Stomach (tissue), 9 donors: ENCODE measurements around the gene CADM2. TPM values are rescaled to one million over a fixed set of nuclear protein-coding genes. Genes with fewer than 3 reads are reported as not detected.
"Not testable (repeated sequence)": the region's sequence is repeated elsewhere in the genome, so short reads cannot be mapped to it uniquely, and the experiment has no call there.

Experiments
- DNase-seq, 2 donors: peaks; one replicate each; pipeline versions ENCODE4 v3.0.0 to v3.0.0-alpha.2; 2013 to 2019
- H3K27ac ChIP-seq, 5 donors: fragments of 200-600 bp in 4 of 5; sonication (generic) in 4 of 5; one replicate each; pipeline ENCODE4 v1.5.1; 2013 to 2019; ENCODE audit warnings: mild to moderate bottlenecking in 1 of 5, moderate library complexity in 1 of 5
- H3K27me3 ChIP-seq, 3 donors: fragments of 200-600 bp; sonication (generic); one replicate each; pipeline ENCODE4 v1.5.1; 2017 to 2019; ENCODE audit warnings: mixed run types in 1 of 3
- H3K36me3 ChIP-seq, 4 donors: fragments of 200-600 bp; sonication (generic); 1 replicate in 3 of 4; 2 replicates in 1 of 4; pipeline ENCODE4 v1.5.1; 2016 to 2019
- H3K4me1 ChIP-seq, 4 donors: fragments of 200-600 bp; sonication (generic); one replicate each; pipeline ENCODE4 v1.5.1; 2016 to 2019
- H3K4me3 ChIP-seq, 4 donors: fragments of 200-600 bp; sonication (generic) in 3 of 4; one replicate each; pipeline ENCODE4 v1.5.1; 2016 to 2019; ENCODE audit warnings: mild to moderate bottlenecking in 1 of 4
- H3K9me3 ChIP-seq, 4 donors: fragments of 200-600 bp; sonication (generic); one replicate each; pipeline ENCODE4 v1.5.1; 2016 to 2019
- EP300 ChIP-seq: sonication (generic); formaldehyde crosslinking; IDR thresholded peaks from one replicate; pipeline ENCODE4 v1.6.1; 2017; ENCODE audit warnings: antibody characterized with exemption
- POLR2A ChIP-seq, 4 donors: fragments of 450-650 bp; IDR thresholded peaks; one replicate each; pipeline ENCODE4 v1.6.1; 2016; ENCODE audit warnings: antibody characterized with exemption in 4 of 4, control low read depth in 2 of 4, mild to moderate bottlenecking in 1 of 4, moderate library complexity in 1 of 4
- POLR2AphosphoS5 ChIP-seq, 3 donors: sonication (generic); formaldehyde crosslinking; IDR thresholded peaks; one replicate each; pipeline ENCODE4 v1.6.1; 2016; ENCODE audit warnings: antibody characterized with exemption in 3 of 3
- WGBS, 5 donors: extraction: QIAGEN DNeasy Blood & Tissue Kit in 3 of 5; methylation state at CpG; one replicate each; pipeline versions ENCODE4 v1.1.5 to v1.1.7; 2013 to 2018; 5-methylcytosine and 5-hydroxymethylcytosine counted together
- intact Hi-C: fragments of 100-400 bp; cut with DNase I; formaldehyde crosslinking; loops from one replicate; pipeline ENCODE4 v1.15.1; 2023; ENCODE audit warnings: low total_unique reads
- polyA plus RNA-seq, 3 donors: library from polyadenylated mRNA; stranded (reverse); fragments of 200-250 nt; gene quantifications; one replicate each; pipeline ENCODE4 v1.2.3, GENCODE V29; 2013
- total RNA-seq, 5 donors: library from RNA; depleted of rRNA; stranded (reverse); fragments of >200 nt; gene quantifications; one replicate each; pipeline versions ENCODE4 v1.1.0 to v1.2.3, GENCODE V29; 2014 to 2016
- TF ChIP-seq, protein P1 (sequence below), 7 experiments: fragments of 450-650 bp in 4 of 7; fragments of 200-600 bp in 3 of 7; sonication (generic) in 3 of 7; IDR thresholded peaks; one replicate each; pipeline ENCODE4 v1.5.1; 2016 to 2019; ENCODE audit warnings: antibody characterized with exemption in 7 of 7, control low read depth in 2 of 7, mild to moderate bottlenecking in 1 of 7
- donor health status: healthy with polysubstance abuse.
- donor health status: Bipolar disorder and iron deficiency.
- donor health status: healthy.

Gene CADM2
- total and polyA plus RNA-seq, 8 donors = 0.29 to 8.1 (median 2.0) TPM; not detected in 1

DNA sequence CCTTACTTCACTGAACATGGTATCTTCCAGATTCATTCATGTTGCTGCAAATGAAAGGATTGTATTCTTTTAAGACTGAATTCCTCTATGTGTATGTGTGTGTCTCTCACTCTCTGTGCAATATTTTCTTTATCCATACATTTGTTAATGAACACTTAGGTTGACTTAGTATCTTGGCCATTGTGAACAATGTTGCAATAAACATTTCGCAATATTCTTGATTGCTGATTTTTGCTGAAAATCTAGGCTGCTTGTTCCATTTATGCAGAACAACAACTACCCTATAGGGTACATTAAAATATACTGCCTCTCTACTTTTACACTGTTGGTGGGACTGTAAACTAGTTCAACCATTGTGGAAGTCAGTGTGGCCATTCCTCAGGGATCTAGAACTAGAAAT, 732.4 kb downstream of the CADM2 start:
- no peak for DNase-seq
- H3K4me1 ChIP-seq = no peaks in the 10 kb centered on the region
- 94 to 100% (median 97%) methylated on average over 1 of the region's 1 CpG for WGBS, 5 donors
- no peaks in the 10 kb centered on the region for H3K9me3 ChIP-seq
- no peaks in the 10 kb centered on the region for H3K27me3 ChIP-seq
- H3K27ac ChIP-seq = no peak overlapping the region
- no peak overlapping the region for H3K4me3 ChIP-seq
- no peak for TF ChIP-seq POLR2A (IDR thresholded peaks at IDR 0.05)
- no peak for TF ChIP-seq EP300
- no peak for TF ChIP-seq POLR2AphosphoS5 (IDR thresholded peaks at IDR 0.05)
- TF ChIP-seq, protein P1, sequence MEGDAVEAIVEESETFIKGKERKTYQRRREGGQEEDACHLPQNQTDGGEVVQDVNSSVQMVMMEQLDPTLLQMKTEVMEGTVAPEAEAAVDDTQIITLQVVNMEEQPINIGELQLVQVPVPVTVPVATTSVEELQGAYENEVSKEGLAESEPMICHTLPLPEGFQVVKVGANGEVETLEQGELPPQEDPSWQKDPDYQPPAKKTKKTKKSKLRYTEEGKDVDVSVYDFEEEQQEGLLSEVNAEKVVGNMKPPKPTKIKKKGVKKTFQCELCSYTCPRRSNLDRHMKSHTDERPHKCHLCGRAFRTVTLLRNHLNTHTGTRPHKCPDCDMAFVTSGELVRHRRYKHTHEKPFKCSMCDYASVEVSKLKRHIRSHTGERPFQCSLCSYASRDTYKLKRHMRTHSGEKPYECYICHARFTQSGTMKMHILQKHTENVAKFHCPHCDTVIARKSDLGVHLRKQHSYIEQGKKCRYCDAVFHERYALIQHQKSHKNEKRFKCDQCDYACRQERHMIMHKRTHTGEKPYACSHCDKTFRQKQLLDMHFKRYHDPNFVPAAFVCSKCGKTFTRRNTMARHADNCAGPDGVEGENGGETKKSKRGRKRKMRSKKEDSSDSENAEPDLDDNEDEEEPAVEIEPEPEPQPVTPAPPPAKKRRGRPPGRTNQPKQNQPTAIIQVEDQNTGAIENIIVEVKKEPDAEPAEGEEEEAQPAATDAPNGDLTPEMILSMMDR (IDR thresholded peaks at IDR 0.05) = no peak
- intact Hi-C loops = no loop called here
- no peaks in the 10 kb centered on the region for H3K36me3 ChIP-seq

DNA sequence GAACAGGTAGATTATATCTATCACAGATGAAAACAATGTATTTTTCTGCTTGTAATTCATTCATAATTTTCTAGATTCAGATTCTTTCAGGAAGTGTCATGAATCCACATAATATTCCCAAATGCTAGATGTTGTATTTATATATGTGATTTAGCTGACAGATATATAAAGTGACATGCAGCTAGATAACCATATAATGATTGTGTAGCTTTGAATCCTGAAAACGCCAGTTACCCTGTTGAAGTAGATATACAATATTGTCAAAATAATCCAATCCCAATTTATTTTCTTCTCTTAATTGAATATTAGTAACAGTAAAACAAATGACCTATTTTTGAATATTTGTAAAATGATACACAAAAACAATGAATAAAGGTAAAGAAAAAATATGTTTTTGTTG, 738.4 kb downstream of the CADM2 start:
- Histone ChIP-seq H3K27me3 (no peaks in the 10 kb centered on the region), H3K4me1 (no peaks in the 10 kb centered on the region), H3K4me3 (no peak overlapping the region), H3K36me3 (no peaks in the 10 kb centered on the region), H3K9me3 (peaks cover 0 to 14% (median 10%) of the 10 kb centered on the region in 4 donors), H3K27ac (no peak overlapping the region)
- WGBS, 5 donors = 66 to 90% (median 80%) methylated on average over 1 of the region's 1 CpG
- intact Hi-C loops = no loop called here
- TF ChIP-seq POLR2A (IDR thresholded peaks at IDR 0.05) (no peak), POLR2AphosphoS5 (IDR thresholded peaks at IDR 0.05) (no peak), EP300 (no peak)
- TF ChIP-seq, protein P1 (IDR thresholded peaks at IDR 0.05) = no peak
- DNase-seq = no peak

DNA sequence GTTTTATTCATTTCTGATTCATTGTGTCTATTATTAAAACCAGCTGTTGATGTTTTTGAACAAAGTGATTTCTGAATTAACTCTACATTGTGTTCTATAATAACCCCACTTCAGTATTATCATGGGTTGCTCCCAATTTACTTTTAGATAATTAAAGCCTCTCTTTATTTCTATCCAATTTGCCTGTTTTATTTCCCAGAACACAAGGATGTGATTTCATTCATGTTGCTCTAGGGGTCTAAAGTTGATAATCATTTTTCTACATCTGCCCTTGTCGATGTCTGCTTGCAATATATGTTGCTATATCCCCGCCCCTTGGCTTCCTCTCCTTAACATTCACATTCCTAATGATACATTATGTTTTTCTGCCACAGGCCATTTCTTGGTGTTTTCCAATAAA, 747.3 kb downstream of the CADM2 start:
- 83 to 99% (median 88%) methylated on average over 2 of the region's 2 CpGs for WGBS, 5 donors
- intact Hi-C loops = no loop called here
- no peak for DNase-seq
- no peak for TF ChIP-seq EP300
- TF ChIP-seq POLR2AphosphoS5 (IDR thresholded peaks at IDR 0.05) = no peak
- TF ChIP-seq POLR2A (IDR thresholded peaks at IDR 0.05) = no peak
- TF ChIP-seq, protein P1 (IDR thresholded peaks at IDR 0.05) = no peak
- Histone ChIP-seq H3K27ac (no peak overlapping the region), H3K36me3 (no peaks in the 10 kb centered on the region), H3K27me3 (no peaks in the 10 kb centered on the region), H3K9me3 (no peaks in the 10 kb centered on the region), H3K4me3 (no peak overlapping the region), H3K4me1 (no peaks in the 10 kb centered on the region)

DNA sequence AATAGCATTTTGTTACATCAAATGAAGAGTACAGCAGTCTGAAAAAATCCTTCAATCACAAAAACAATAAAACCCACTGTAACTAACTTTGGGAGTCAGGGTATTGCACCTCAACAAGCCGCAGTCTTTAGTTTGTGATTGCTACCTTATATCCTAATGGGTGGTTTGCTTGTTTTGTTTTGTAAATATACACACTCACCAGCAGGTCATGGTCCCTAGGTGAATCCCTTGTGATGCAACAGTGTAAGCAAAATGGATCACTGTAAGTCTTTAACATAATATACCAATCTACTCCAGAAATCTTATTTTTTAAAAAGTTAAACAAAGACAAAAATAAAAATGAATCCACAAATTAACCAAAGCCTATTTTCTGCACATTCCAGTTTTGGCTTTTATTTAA, 749.5 kb downstream of the CADM2 start:
- WGBS, 5 donors = 68 to 92% (median 88%) methylated on average over 1 of the region's 1 CpG

DNA sequence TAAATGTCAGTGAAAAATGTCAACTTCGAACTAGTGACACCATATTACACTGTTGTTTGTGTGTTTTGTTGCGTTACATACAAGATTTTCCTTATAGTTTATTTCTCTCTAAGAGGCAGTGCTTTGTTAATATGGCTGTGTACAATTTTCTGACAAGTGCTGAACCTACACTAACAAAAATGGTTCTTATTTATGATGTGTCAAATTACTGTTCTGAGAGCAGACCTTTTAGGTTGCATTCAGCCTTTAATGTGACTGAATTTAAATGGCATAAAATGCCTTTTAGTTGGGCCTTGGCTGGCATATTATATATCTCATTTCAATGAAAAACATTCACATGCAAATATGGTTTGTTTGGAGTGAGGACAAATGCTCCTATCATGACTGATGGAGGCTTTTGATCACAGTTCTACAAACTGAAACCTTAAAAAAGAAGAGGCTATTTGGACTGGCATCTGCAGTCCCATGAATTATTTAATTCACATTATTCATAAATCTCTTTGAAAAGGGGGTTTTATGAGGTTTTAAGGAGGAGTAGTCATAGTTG, 750.6 kb downstream of the CADM2 start:
- DNase-seq = no peak
- H3K4me1 ChIP-seq = no peaks in the 10 kb centered on the region
- H3K9me3 ChIP-seq = no peaks in the 10 kb centered on the region
- H3K27me3 ChIP-seq = no peaks in the 10 kb centered on the region
- H3K4me3 ChIP-seq = no peak overlapping the region
- intact Hi-C loops = no loop called here
- H3K27ac ChIP-seq = no peak overlapping the region
- TF ChIP-seq POLR2AphosphoS5 (IDR thresholded peaks at IDR 0.05) = no peak
- TF ChIP-seq EP300 = no peak
- TF ChIP-seq POLR2A (IDR thresholded peaks at IDR 0.05) = no peak
- TF ChIP-seq, protein P1 (IDR thresholded peaks at IDR 0.05) = no peak
- no peaks in the 10 kb centered on the region for H3K36me3 ChIP-seq
- WGBS, 5 donors = 56 to 70% (median 63%) methylated on average over 2 of the region's 2 CpGs

More for the DNA sequence above, 749.5 kb downstream of the CADM2 start:
- H3K36me3 ChIP-seq, DNase-seq, H3K27ac ChIP-seq, H3K27me3 ChIP-seq, intact Hi-C loops, H3K4me3 ChIP-seq, H3K9me3 ChIP-seq, H3K4me1 ChIP-seq: not testable (repeated sequence)
